ENCODE measurements around the gene MED6.

MED6 gene

GRCh38 chr14:70600382-70601157 lies at the start of gene MED6:
Gene MED6, minus strand, starts transcription at chr14:70600655. Its CDS starts 18 bp downstream, at chr14:70600637.
- H3K27ac ChIP-seq = peak within 1 kb of the TSS; percentile 52
- peak; percentile 50 for DNase-seq (ENCODE audit: low read depth, low spot score)

GRCh38 chr14:70649803-70650202 lies 49.3 kb upstream of the MED6 start:
- no peak for DNase-seq (ENCODE audit: low read depth, low spot score)
- no peak overlapping the region for H3K27ac ChIP-seq

GRCh38 chr14:70648346-70648745 lies 47.9 kb upstream of the MED6 start:
- no peak for DNase-seq (ENCODE audit: low read depth, low spot score)
- no peak overlapping the region for H3K27ac ChIP-seq

GRCh38 chr14:70646705-70647104 lies 46.2 kb upstream of the MED6 start:
- H3K27ac ChIP-seq = no peak overlapping the region
- DNase-seq (ENCODE audit: low read depth, low spot score) = no peak

- H3K27ac ChIP-seq = no peak overlapping the region
- DNase-seq (ENCODE audit: low read depth, low spot score) = no peak
Observed at GRCh38 chr14:70645892-70646291, 45.4 kb upstream of the MED6 start.

GRCh38 chr14:70643967-70644366 lies 43.5 kb upstream of the MED6 start:
- DNase-seq (ENCODE audit: low read depth, low spot score) = no peak
- H3K27ac ChIP-seq = peak overlapping the region; percentile 63

GRCh38 chr14:70642303-70643235 lies 42.1 kb upstream of the MED6 start:
- peak overlapping the region; percentile 63 for H3K27ac ChIP-seq
- no peak for DNase-seq (ENCODE audit: low read depth, low spot score)

GRCh38 chr14:70641548-70642302 lies 41.3 kb upstream of the MED6 start, which contains the start of gene TTC9:
Gene TTC9, plus strand, starts transcription at chr14:70641916. Its CDS starts 214 bp downstream, at chr14:70642130.
- no peak for DNase-seq (ENCODE audit: low read depth, low spot score)
- peak within 1 kb of the TSS; percentile 63 for H3K27ac ChIP-seq

GRCh38 chr14:70640938-70641547 lies 40.6 kb upstream of the MED6 start:
- H3K27ac ChIP-seq = peak overlapping the region; percentile 63

GRCh38 chr14:70638416-70638815 lies 38.0 kb upstream of the MED6 start:
- peak overlapping the region; percentile 5 for H3K27ac ChIP-seq
- DNase-seq (ENCODE audit: low read depth, low spot score) = no peak

More at GRCh38 chr14:70640938-70641547, 40.6 kb upstream of the MED6 start:
- no peak for DNase-seq (ENCODE audit: low read depth, low spot score)

- DNase-seq (ENCODE audit: low read depth, low spot score) = peak; percentile 77
- H3K27ac ChIP-seq = peak overlapping the region; percentile 87
Observed at GRCh38 chr14:70635971-70636595, 35.6 kb upstream of the MED6 start.

- no peak overlapping the region for H3K27ac ChIP-seq
- no peak for DNase-seq (ENCODE audit: low read depth, low spot score)
Observed at GRCh38 chr14:70631948-70632347, 31.5 kb upstream of the MED6 start.

- DNase-seq (ENCODE audit: low read depth, low spot score) = peak; percentile 37
- H3K27ac ChIP-seq = peak overlapping the region; percentile 45
Observed at GRCh38 chr14:70624972-70625371, 24.5 kb upstream of the MED6 start.

GRCh38 chr14:70622111-70622712 lies 21.8 kb upstream of the MED6 start:
- DNase-seq (ENCODE audit: low read depth, low spot score) = no peak
- no peak overlapping the region for H3K27ac ChIP-seq

GRCh38 chr14:70619708-70620107 lies 19.3 kb upstream of the MED6 start:
- H3K27ac ChIP-seq = no peak overlapping the region
- DNase-seq (ENCODE audit: low read depth, low spot score) = no peak

GRCh38 chr14:70618314-70618713 lies 17.9 kb upstream of the MED6 start:
- no peak overlapping the region for H3K27ac ChIP-seq
- DNase-seq (ENCODE audit: low read depth, low spot score) = no peak

GRCh38 chr14:70616646-70617045 lies 16.2 kb upstream of the MED6 start:
- H3K27ac ChIP-seq = no peak overlapping the region
- no peak for DNase-seq (ENCODE audit: low read depth, low spot score)

- no peak overlapping the region for H3K27ac ChIP-seq
- DNase-seq (ENCODE audit: low read depth, low spot score) = no peak
Observed at GRCh38 chr14:70611216-70611615, 10.8 kb upstream of the MED6 start.

GRCh38 chr14:70602254-70602653 lies 1.8 kb upstream of the MED6 start:
- DNase-seq (ENCODE audit: low read depth, low spot score) = no peak
- H3K27ac ChIP-seq = no peak overlapping the region

All from epithelial cell of prostate (primary cell).